Measurements from ENCODE around the gene RMP24. TPM values are rescaled to one million over a fixed set of nuclear protein-coding genes. Genes with fewer than 3 reads are reported as not detected.
"Not testable (repeated sequence)": the region's sequence is repeated elsewhere in the genome, so short reads cannot be mapped to it uniquely, and the experiment has no call there.

Gene RMP24

GRCh38 chr18:36023336-36023735 lies 50.9 kb downstream of the RMP24 start:
- peaks cover 33% of the 10 kb centered on the region for H3K4me1 Mint-ChIP-seq (ENCODE audit: low read depth)

GRCh38 chr18:36024241-36024640 lies 51.8 kb downstream of the RMP24 start:
- H3K4me3 Mint-ChIP-seq; H3K27me3 Mint-ChIP-seq (ENCODE audit: insufficient read depth); DNase-seq; H3K9me3 Mint-ChIP-seq: not testable (repeated sequence)
- Mint-ChIP-seq H3K4me1 (ENCODE audit: low read depth) (peaks cover 38% of the 10 kb centered on the region), H3K36me3 (ENCODE audit: low read depth) (peaks cover 22% of the 10 kb centered on the region), H3K27ac (peak overlapping the region; percentile 55)

More at GRCh38 chr18:36023336-36023735, 50.9 kb downstream of the RMP24 start:
- no peak for TF ChIP-seq CTCF (IDR thresholded peaks at IDR 0.05)
- peaks cover 22% of the 10 kb centered on the region for H3K36me3 Mint-ChIP-seq (ENCODE audit: low read depth)
- no peak for DNase-seq
- peak overlapping the region; percentile 34; the same call in 1 of the 2 replicates for H3K27ac Mint-ChIP-seq
- H3K4me3 Mint-ChIP-seq = no peak overlapping the region
- no peaks in the 10 kb centered on the region for H3K9me3 Mint-ChIP-seq
- H3K27me3 Mint-ChIP-seq (ENCODE audit: insufficient read depth) = no peaks in the 10 kb centered on the region; the same call in 1 of the 2 replicates

- no peak overlapping the region; the same call in 1 of the 2 replicates for H3K4me3 Mint-ChIP-seq
- peak overlapping the region; percentile 64 for H3K27ac Mint-ChIP-seq
- TF ChIP-seq CTCF (IDR thresholded peaks at IDR 0.05) = no peak
- H3K27me3 Mint-ChIP-seq (ENCODE audit: insufficient read depth) = no peaks in the 10 kb centered on the region
- peaks cover 22% of the 10 kb centered on the region for H3K36me3 Mint-ChIP-seq (ENCODE audit: low read depth)
- DNase-seq = peak; percentile 7
- H3K9me3 Mint-ChIP-seq = no peaks in the 10 kb centered on the region
- H3K4me1 Mint-ChIP-seq (ENCODE audit: low read depth) = peaks cover 38% of the 10 kb centered on the region
Observed at GRCh38 chr18:36025025-36025424, 52.5 kb downstream of the RMP24 start.

- no peaks in the 10 kb centered on the region; the same call in 1 of the 2 replicates for H3K27me3 Mint-ChIP-seq (ENCODE audit: insufficient read depth)
- H3K36me3 Mint-ChIP-seq (ENCODE audit: low read depth) = peaks cover 22% of the 10 kb centered on the region
Observed at GRCh38 chr18:36028859-36029258, 56.4 kb downstream of the RMP24 start.

More at GRCh38 chr18:36028859-36029258, 56.4 kb downstream of the RMP24 start:
- Mint-ChIP-seq H3K9me3 (no peaks in the 10 kb centered on the region), H3K4me1 (ENCODE audit: low read depth) (peaks cover 32% of the 10 kb centered on the region), H3K27ac (no peak overlapping the region), H3K4me3 (no peak overlapping the region)
- no peak for DNase-seq
- TF ChIP-seq CTCF (IDR thresholded peaks at IDR 0.05) = no peak

Small RNA genes within 50 kb of the gene (microRNA-seq; reads per million reads assigned to microRNA genes)
- gene MIR3929 = not detected

Other genes with a start within 250 kb of the RMP24 start
- 10 to 100 TPM; 44.6 to 55.1 (median 46.1) TPM for gene RPRD1A, start 94.9 kb downstream of the RMP24 start, total RNA-seq (2021; fragmentation: NEBNext Ultra II Directional; extraction: Animal tissue kit (Norgen Biotek cat#: 25700))
- gene SLC39A6, start 156.7 kb downstream of the RMP24 start, total RNA-seq (2021; fragmentation: NEBNext Ultra II Directional; extraction: Animal tissue kit (Norgen Biotek cat#: 25700)) = 10 to 100 TPM; 62.4 to 76.4 (median 71.1) TPM
- 10 to 100 TPM; 76.2 to 99.7 (median 82.3) TPM for gene ELP2, start 157.2 kb downstream of the RMP24 start, total RNA-seq (2021; fragmentation: NEBNext Ultra II Directional; extraction: Animal tissue kit (Norgen Biotek cat#: 25700))
- gene MOCOS, start 214.8 kb downstream of the RMP24 start, total RNA-seq (2021; fragmentation: NEBNext Ultra II Directional; extraction: Animal tissue kit (Norgen Biotek cat#: 25700)) = 1 to 10 TPM; 1.7 to 3.0 (median 2.5) TPM

Measured in HFFc6 (cell line).